H9 (cell line): ENCODE data around the gene SNED1. TPM values are rescaled to one million over a fixed set of nuclear protein-coding genes. Genes with fewer than 3 reads are reported as not detected.

Experiments
- DNase-seq: peaks from one replicate; pipeline ENCODE4 v3.0.0-alpha.2; 2017
- H2AFZ ChIP-seq: one replicate; pipeline ENCODE4 v1.6.1; 2013; ENCODE audit warnings: mild to moderate bottlenecking, low read length, control low read depth, moderate library complexity
- H2AK5ac ChIP-seq: 2 replicates; pipeline ENCODE4 v1.6.1; 2013; ENCODE audit warnings: low read length, control low read depth, mixed read lengths; ENCODE audit not compliant: insufficient read length
- H2BK120ac ChIP-seq: one replicate; pipeline ENCODE4 v1.6.1; 2013; ENCODE audit warnings: low read depth, mild to moderate bottlenecking, low read length, control low read depth, inconsistent platforms; ENCODE audit not compliant: poor library complexity, severe bottlenecking
- H2BK12ac ChIP-seq: 2 replicates; pipeline ENCODE4 v1.6.1; 2013; ENCODE audit warnings: low read length, control low read depth, mixed read lengths, low read depth; ENCODE audit not compliant: insufficient read length
- H2BK15ac ChIP-seq: 2 replicates; pipeline ENCODE4 v1.6.1; 2013; ENCODE audit warnings: low read depth, low read length, control low read depth
- H2BK20ac ChIP-seq: one replicate; pipeline ENCODE4 v1.6.1; 2013; ENCODE audit warnings: low read depth, mild to moderate bottlenecking, low read length, control low read depth, inconsistent platforms; ENCODE audit not compliant: poor library complexity, severe bottlenecking
- H2BK5ac ChIP-seq: 2 replicates; pipeline ENCODE4 v1.6.1; 2013; ENCODE audit warnings: low read length, control low read depth, mixed read lengths; ENCODE audit not compliant: insufficient read length
- H3K14ac ChIP-seq: 2 replicates; pipeline ENCODE4 v1.6.1; 2013; ENCODE audit warnings: low read length, control low read depth; ENCODE audit not compliant: insufficient read depth
- H3K18ac ChIP-seq: 2 replicates; pipeline ENCODE4 v1.6.1; 2013; ENCODE audit warnings: low read depth, mild to moderate bottlenecking, mixed read lengths, low read length, control low read depth; ENCODE audit not compliant: insufficient read length
- H3K23ac ChIP-seq: 2 replicates; pipeline ENCODE4 v1.6.1; 2013; ENCODE audit warnings: low read length, control low read depth, mixed read lengths, low read depth; ENCODE audit not compliant: insufficient read length
- H3K23me2 ChIP-seq: 2 replicates; pipeline ENCODE4 v1.6.1; 2013; ENCODE audit warnings: low read depth, mild to moderate bottlenecking, mixed read lengths, low read length, control low read depth; ENCODE audit not compliant: insufficient read length, poor library complexity, severe bottlenecking
- H3K27ac ChIP-seq: 2 replicates; pipeline ENCODE4 v1.5.1; 2013; ENCODE audit warnings: low read length, control low read depth, mixed read lengths, low read depth; ENCODE audit not compliant: insufficient read length
- H3K27me3 ChIP-seq: 2 replicates; pipeline ENCODE4 v1.6.1; 2013; ENCODE audit warnings: low read length, control low read depth, inconsistent platforms; ENCODE audit not compliant: insufficient read depth
- H3K4ac ChIP-seq: 2 replicates; pipeline ENCODE4 v1.6.1; 2013; ENCODE audit warnings: low read depth, mild to moderate bottlenecking, control low read depth, inconsistent platforms, low read length, moderate library complexity
- H3K4me1 ChIP-seq: 2 replicates; pipeline ENCODE4 v1.6.1; 2013; ENCODE audit warnings: low read length, control low read depth, inconsistent platforms; ENCODE audit not compliant: insufficient read depth
- H3K4me2 ChIP-seq: 2 replicates; pipeline ENCODE4 v1.6.1; 2013; ENCODE audit warnings: low read length, control low read depth, mixed read lengths; ENCODE audit not compliant: insufficient read length, insufficient read depth
- H3K56ac ChIP-seq: 2 replicates; pipeline ENCODE4 v1.6.1; 2013; ENCODE audit warnings: low read depth, mild to moderate bottlenecking, mixed read lengths, low read length, control low read depth; ENCODE audit not compliant: insufficient read length
- H3K79me1 ChIP-seq: 2 replicates; pipeline ENCODE4 v1.6.1; 2013; ENCODE audit warnings: low read depth, mild to moderate bottlenecking, moderate library complexity, low read length, control low read depth, inconsistent platforms; ENCODE audit not compliant: insufficient read depth, poor library complexity, severe bottlenecking
- H3K79me2 ChIP-seq: 2 replicates; pipeline ENCODE4 v1.6.1; 2013; ENCODE audit warnings: low read length, control low read depth, inconsistent platforms; ENCODE audit not compliant: insufficient read depth
- H3K9ac ChIP-seq: 2 replicates; pipeline ENCODE4 v1.6.1; 2013; ENCODE audit warnings: low read length, control low read depth, mixed read lengths; ENCODE audit not compliant: insufficient read length; ENCODE audit errors: extremely low read depth
- H3K9me3 ChIP-seq: one replicate; pipeline ENCODE4 v1.6.1; 2013; ENCODE audit warnings: low read depth, low read length, inconsistent platforms; ENCODE audit not compliant: control insufficient read depth
- H3T11ph ChIP-seq: one replicate; pipeline ENCODE4 v1.6.1; 2013; ENCODE audit warnings: mild to moderate bottlenecking, low read length, control low read depth, inconsistent platforms
- H4K20me1 ChIP-seq: one replicate; pipeline ENCODE4 v1.6.1; 2013; ENCODE audit not compliant: control insufficient read depth, insufficient read length, insufficient read depth
- H4K5ac ChIP-seq: 2 replicates; pipeline ENCODE4 v1.6.1; 2013; ENCODE audit warnings: low read depth, mild to moderate bottlenecking, mixed read lengths, low read length, control low read depth; ENCODE audit not compliant: insufficient read length
- H4K8ac ChIP-seq: replicated peaks from 2 replicates; pipeline ENCODE4 v1.6.1; 2013; ENCODE audit warnings: low read length, control low read depth, mixed read lengths, low read depth; ENCODE audit not compliant: insufficient read length
- H4K91ac ChIP-seq: 2 replicates; pipeline ENCODE4 v1.6.1; 2013; ENCODE audit warnings: low read depth, mild to moderate bottlenecking, moderate library complexity, mixed read lengths, low read length, control low read depth; ENCODE audit not compliant: insufficient read length
- H3K27ac Mint-ChIP-seq, 3 experiments: 2 replicates in 2 of 3; 3 replicates in 1 of 3; pipeline ENCODE4 v1.8.0; 2020 to 2021; ENCODE audit warnings: mixed read lengths in 3 of 3, mild to moderate bottlenecking in 1 of 3, moderate library complexity in 1 of 3
- H3K27me3 Mint-ChIP-seq: 2 replicates; pipeline ENCODE4 v1.8.0; 2021; ENCODE audit warnings: low read depth, mild to moderate bottlenecking, moderate library complexity, mixed read lengths
- H3K36me3 Mint-ChIP-seq, 3 experiments: 2 replicates in 2 of 3; 3 replicates in 1 of 3; pipeline ENCODE4 v1.8.0; 2020 to 2021; ENCODE audit warnings: low read depth in 3 of 3, mixed read lengths in 3 of 3; ENCODE audit not compliant: insufficient read depth in 1 of 3
- H3K4me1 Mint-ChIP-seq, 2 experiments: 2 replicates each; pipeline ENCODE4 v1.8.0; 2020; ENCODE audit warnings: mixed read lengths in 2 of 2
- H3K4me3 Mint-ChIP-seq, 2 experiments: 2 replicates in 1 of 2; 3 replicates in 1 of 2; pipeline ENCODE4 v1.8.0; 2020 to 2021; ENCODE audit warnings: mild to moderate bottlenecking in 2 of 2, mixed read lengths in 2 of 2, moderate library complexity in 1 of 2
- H3K9me3 Mint-ChIP-seq, 2 experiments: 2 replicates in 1 of 2; 3 replicates in 1 of 2; pipeline ENCODE4 v1.8.0; 2020; ENCODE audit warnings: mild to moderate bottlenecking in 2 of 2, mixed read lengths in 2 of 2, moderate library complexity in 1 of 2
- CTCF ChIP-seq: fragments of 200-600 bp; sonication (generic); conservative IDR thresholded peaks from 3 replicates; pipeline ENCODE4 v1.8.0; 2021; ENCODE audit warnings: antibody characterized with exemption, mild to moderate bottlenecking
- WGBS: extraction: QIAGEN DNeasy Blood & Tissue Kit; methylation state at CpG from one replicate; pipeline ENCODE4 v1.1.7; 2013; ENCODE audit warnings: missing lambda C conversion rate, low lambda C conversion rate, mixed read lengths; ENCODE audit not compliant: insufficient read length; ENCODE audit errors: extremely low coverage; 5-methylcytosine and 5-hydroxymethylcytosine counted together
- total RNA-seq: library from RNA; stranded (reverse); gene quantifications from 2 replicates; pipeline ENCODE4 v1.2.1, GENCODE V29; 2021

The SNED1 gene
- total RNA-seq, 1 experiment from 2014 or later, result 2.5 TPM

DNA sequence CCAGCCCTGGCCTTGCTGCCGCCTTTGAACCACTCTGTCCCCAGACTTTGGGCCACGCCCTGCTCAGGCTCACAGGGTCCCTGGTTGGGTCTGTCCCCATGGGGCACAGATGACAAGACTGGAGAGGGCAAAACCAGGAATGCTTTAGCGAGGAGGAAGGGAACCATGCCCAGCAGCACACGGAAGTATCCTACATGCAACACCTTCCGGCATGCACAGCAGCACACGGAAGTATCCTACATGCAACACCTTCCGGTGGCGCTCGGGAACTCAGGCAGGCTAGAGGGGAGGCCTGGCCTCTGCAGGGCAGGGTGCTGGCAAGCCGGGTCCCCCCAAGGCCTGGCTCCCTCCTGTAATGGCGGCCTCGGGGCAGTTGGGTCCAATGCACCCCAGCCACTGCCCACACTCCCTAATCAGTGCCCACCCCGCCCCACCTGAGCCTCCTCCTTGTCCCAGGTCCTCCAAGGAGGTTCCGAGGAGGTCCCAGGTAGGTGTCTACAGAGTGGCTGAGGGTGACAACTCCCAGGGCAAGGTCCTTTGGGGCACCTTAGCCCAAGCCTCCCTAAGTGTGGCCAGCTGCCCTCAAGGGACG is 33.6 kb upstream of the SNED1 start:
- Histone ChIP-seq H3K4ac (no peak overlapping the region), H2BK5ac (no peak overlapping the region), H3K27ac (no peak overlapping the region), H3K18ac (no peak overlapping the region), H2BK12ac (no peak overlapping the region), H3K56ac (no peak overlapping the region), H2BK20ac (no peak overlapping the region), H3T11ph (no peak overlapping the region), H3K14ac (no peak overlapping the region), H2BK15ac (no peak overlapping the region), H3K79me2 (no peaks in the 10 kb centered on the region), H3K4me1 (no peaks in the 10 kb centered on the region; the same call in 1 of the 2 replicates), H3K4me2 (no peak overlapping the region), H2AFZ (no peak overlapping the region), H2BK120ac (no peak overlapping the region), H3K27me3 (no peaks in the 10 kb centered on the region), H3K79me1 (no peaks in the 10 kb centered on the region), H3K23ac (no peak overlapping the region), H4K5ac (no peak overlapping the region), H3K9ac (no peak overlapping the region), H3K9me3 (no peaks in the 10 kb centered on the region), H3K23me2 (no peaks in the 10 kb centered on the region), H4K91ac (no peak overlapping the region), H4K20me1 (no peaks in the 10 kb centered on the region), H4K8ac (no peak overlapping the region), H2AK5ac (no peak overlapping the region)
- H3K9me3 Mint-ChIP-seq, result no peaks in the 10 kb centered on the region
- DNase-seq, result peak; percentile 8
- no peak overlapping the region for H3K27ac Mint-ChIP-seq
- H3K4me1 Mint-ChIP-seq, result peaks cover 3 to 4% of the 10 kb centered on the region in 2 experiments; a peak in 3 of 4 replicates
- no peak for TF ChIP-seq CTCF
- H3K27me3 Mint-ChIP-seq, result no peaks in the 10 kb centered on the region
- no peak overlapping the region for H3K4me3 Mint-ChIP-seq
- H3K36me3 Mint-ChIP-seq, result no peaks in the 10 kb centered on the region
- no CpG with 5 or more reads among the region's 15 CpGs for WGBS
